HG03139 (cell line): ENCODE measurements around the gene NOP9.
"Not testable (repeated sequence)": the region's sequence is repeated elsewhere in the genome, so short reads cannot be mapped to it uniquely, and the experiment has no call there.

Experiments
- ATAC-seq: cut with Tn5 transposase; IDR thresholded peaks from one replicate; pipeline ENCODE4 v1.9.1; 2021; ENCODE audit not compliant: unreplicated experiment

Gene NOP9

GRCh38 chr14:24343795-24344660, 44.4 kb downstream of the NOP9 start:
- no peak for ATAC-seq

- no peak for ATAC-seq
Measured at GRCh38 chr14:24347134-24347533, 47.5 kb downstream of the NOP9 start.

- ATAC-seq, result no peak
Measured at GRCh38 chr14:24348186-24348585, 48.5 kb downstream of the NOP9 start.

GRCh38 chr14:24349742-24350141, 50.1 kb downstream of the NOP9 start:
- no peak for ATAC-seq

- ATAC-seq, result no peak
Measured at GRCh38 chr14:24351517-24351916, 51.9 kb downstream of the NOP9 start.

- ATAC-seq, result no peak
Measured at GRCh38 chr14:24353559-24354481, 54.2 kb downstream of the NOP9 start.

- ATAC-seq, result not testable (repeated sequence)
Measured at GRCh38 chr14:24354482-24354825, 54.8 kb downstream of the NOP9 start.

GRCh38 chr14:24355009-24355408, 55.4 kb downstream of the NOP9 start:
- no peak for ATAC-seq

- no peak for ATAC-seq
Measured at GRCh38 chr14:24356208-24356607, 56.6 kb downstream of the NOP9 start.
